ENCODE measurements around the gene BTNL9.
"Not testable (repeated sequence)": the region's sequence is repeated elsewhere in the genome, so short reads cannot be mapped to it uniquely, and the experiment has no call there.

The BTNL9 gene

DNA sequence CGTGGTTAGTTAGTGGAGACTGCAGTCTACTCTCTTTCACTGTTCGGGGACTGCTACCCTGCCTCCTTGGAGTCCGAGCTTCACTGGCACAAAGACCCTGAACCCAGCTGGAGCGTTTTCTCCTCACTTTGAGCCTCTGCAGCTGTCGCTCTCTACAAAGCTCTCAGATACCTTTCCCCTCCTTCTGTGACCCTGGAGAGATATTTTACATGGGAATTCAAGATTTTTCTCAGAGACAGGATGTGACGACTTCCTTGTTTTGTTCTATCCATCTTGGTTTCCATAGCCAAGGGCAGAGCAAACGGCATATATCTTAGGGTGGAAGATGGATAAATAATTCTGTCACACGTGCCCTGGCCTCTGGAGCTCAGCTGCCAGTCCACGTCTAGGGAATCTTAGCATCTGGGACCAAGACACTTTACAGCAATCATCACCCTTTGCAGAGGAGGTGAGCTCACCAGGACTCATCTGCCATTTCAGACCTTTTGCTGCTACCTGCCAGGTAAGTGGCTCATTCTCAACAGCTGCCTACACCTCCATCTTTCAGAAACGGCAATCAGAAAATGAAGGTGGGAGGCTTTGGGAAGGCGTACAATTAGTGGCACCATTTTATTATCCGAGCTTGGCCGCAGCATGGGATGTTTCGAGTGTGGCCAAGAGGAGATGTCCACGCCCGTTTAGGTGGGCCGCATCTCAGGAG lies at the start of gene BTNL9:
TSS of gene BTNL9 (plus strand) at position 336 of the 700 bp plus-strand sequence. CDS start 5,224 bp downstream, outside the sequence.
- no peak for DNase-seq

GRCh38 chr5:180990882-180991242 lies 49.2 kb upstream of the BTNL9 start:
- no peak for DNase-seq

DNA sequence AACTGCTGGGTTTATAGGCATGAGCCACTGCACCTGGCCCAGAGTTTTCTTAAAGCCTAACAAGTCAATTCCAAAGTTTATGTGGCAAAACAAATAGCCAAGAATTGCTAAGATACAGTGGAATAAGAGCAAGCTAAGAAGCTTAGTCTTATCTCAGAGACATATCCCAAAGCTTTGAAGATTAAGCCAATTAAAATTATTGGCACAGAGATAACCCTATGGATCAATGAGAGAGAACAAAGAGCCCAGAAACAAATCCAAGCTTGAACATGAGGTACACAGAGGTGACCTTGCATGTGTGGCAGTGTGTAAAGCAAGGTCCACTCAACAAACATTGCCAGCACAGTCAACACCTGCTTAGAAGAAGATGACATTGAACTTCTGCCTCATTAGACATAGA lies 38.1 kb upstream of the BTNL9 start:
- DNase-seq, result no peak

DNA sequence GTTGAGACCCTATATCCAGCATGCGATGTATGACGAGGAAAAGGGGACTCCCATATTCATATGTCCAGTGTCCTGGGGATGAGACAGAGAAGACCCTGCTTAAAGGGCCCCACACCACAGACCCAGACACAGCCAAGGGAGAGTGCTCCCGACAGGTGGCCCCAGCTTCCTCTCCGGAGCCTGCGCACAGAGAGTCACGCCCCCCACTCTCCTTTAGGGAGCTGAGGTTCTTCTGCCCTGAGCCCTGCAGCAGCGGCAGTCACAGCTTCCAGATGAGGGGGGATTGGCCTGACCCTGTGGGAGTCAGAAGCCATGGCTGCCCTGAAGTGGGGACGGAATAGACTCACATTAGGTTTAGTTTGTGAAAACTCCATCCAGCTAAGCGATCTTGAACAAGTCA lies 34.3 kb upstream of the BTNL9 start:
- DNase-seq, result no peak

DNA sequence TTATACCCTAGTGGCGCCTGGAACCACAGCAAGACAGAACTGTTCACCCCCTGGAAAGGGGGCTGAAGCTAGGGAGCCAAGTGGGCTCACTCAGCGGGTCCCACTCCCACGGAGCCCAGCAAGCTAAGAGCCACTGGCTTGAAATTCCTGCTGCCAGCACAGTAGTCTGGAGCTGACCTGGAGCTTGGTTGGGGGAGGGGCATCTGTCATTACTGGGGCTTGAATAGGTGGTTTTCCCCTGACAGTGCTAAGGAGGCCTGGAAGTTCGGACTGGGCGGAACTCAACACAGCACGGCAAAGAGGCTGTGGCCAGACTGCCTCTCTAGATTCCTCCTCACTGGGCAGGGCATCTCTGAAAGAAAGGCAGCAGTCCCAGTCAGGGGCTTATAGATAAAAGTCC lies 31.9 kb upstream of the BTNL9 start:
- no peak for DNase-seq

GRCh38 chr5:181010018-181010417 lies 30.0 kb upstream of the BTNL9 start:
- DNase-seq, result not testable (repeated sequence)

DNA sequence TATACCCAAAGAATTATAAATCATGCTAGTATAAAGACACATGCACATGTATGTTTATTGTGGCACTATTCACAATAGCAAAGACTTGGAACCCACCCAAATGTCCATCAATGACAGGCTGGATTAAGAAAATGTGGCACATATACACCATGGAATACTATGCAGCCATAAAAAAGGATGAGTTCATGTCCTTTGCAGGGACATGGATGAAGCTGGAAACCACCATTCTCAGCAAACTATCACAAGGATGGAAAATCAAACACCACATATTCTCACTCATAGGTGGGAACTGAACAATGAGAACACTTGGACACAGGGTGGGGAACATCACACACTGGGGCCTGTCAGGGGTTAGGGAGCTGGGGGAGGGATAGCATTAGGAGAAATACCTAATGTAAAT lies 25.4 kb upstream of the BTNL9 start:
- DNase-seq, result not testable (repeated sequence)

DNA sequence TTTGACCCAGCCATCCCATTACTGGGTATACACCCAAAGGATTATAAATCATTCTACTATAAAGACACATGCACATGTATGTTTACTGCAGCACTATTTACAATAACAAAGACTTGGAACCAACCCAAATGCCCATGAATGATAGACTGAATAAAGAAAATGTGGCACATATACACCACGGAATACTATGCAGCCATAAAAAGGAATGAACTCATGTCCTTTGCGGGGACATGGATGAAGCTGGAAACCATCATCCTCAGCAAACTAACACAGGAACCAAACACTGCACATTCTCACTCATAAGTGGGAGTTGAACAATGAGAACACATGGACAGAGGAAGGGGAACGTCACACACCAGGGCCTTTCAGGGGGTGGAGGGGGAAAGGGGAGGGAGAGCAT lies 22.6 kb upstream of the BTNL9 start:
- DNase-seq, result not testable (repeated sequence)

- DNase-seq, result no peak
Measured at GRCh38 chr5:181020688-181021087, 19.4 kb upstream of the BTNL9 start.

DNA sequence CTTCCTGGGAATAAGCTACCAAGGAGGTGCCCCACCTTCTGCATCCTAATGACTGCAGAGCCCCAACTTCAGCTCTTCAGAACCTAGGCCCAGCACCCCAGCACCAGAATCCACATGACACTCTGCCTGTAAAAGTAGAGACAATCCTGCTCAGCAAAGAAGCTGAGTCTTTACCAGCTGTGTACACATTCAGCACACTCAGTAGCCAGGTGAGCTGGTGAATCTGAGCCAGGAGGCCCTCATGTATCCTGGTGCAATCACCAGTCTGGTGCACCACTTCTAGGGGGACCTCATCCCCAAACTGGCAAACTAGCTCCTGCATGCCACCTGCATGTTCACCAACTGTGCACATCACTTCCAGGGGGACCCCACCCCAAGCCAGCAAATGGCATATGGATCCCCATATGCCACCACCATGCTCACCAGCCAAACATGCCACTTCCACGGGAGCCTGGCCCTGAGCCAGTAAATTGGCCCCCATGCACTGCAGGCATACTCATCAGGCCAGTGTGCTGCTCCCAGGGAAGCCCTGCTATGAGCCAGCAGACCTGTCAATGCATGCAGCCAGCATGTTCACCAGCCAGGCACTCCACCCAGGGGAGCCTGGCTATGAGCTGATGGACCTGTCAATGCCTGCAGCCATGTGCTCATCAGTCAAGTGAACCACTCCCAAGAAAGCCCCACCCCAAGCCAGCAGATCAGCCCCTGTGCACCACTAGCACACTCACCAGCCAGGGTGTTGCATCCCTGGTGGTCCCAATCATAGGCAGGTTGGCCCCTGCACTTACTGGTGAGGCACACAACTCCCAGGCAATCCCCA lies 15.6 kb upstream of the BTNL9 start:
- DNase-seq, result no peak

DNA sequence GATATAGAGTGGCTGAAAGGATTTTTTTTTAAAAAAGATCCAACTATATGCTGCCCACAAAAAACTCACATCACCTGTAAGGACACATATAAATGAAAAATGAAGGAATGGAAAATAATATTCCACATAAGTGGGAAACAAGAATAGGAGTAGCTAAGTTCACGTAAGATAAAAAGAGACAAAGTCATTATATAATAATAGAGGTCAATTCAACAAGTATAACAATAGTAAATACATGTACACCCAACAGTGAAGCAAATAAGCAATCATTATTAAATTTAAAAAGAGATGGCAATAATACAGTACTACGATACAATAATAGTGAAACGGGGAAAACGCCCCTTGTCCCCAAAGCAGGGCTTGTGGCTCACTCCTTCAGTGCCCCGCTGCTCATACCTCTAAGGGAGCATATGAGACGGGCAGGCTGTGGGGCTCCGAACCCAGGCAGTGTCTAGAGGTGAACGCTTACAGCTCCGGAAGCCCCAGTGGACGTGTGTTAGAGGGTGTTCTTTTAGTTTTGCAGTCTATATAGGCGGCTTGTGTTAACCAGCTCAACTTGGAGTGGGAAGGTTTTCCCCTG lies 12.5 kb upstream of the BTNL9 start:
- no peak for DNase-seq

GRCh38 chr5:181028032-181028819 lies 11.8 kb upstream of the BTNL9 start:
- no peak for DNase-seq

- DNase-seq, result no peak
Measured at GRCh38 chr5:181031716-181032115, 8.3 kb upstream of the BTNL9 start.

GRCh38 chr5:181035991-181036815 lies 3.9 kb upstream of the BTNL9 start:
- DNase-seq, result no peak

DNA sequence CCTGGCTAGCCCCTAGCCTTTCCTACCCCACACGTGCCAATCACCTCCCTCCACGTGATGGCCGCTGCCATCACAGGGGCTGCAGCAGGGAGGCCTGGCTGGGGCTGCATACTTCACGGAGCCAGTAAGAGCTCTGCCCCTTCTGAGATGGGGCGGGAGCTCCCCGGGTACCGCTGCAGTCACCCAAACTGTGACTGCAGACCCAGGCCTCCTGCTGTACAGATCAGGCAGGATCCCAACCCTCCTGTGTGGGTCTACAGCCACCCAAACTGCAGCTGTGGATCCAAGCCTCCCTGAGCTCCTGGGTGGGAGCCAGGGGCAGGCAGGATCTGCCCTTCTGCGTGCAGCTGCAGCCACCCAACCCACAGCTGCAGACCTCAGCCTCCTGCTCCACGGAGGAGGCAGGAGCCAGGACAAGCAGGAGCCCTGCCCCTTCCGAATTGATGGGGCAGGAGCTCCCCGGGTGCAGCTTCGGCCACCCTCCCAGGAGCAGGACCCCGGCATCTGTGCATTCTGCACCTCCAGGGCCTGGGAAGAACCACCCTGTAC lies 3.2 kb upstream of the BTNL9 start:
- DNase-seq, result no peak

- DNase-seq, result no peak
Measured at GRCh38 chr5:181037365-181037861, 2.7 kb upstream of the BTNL9 start.

DNA sequence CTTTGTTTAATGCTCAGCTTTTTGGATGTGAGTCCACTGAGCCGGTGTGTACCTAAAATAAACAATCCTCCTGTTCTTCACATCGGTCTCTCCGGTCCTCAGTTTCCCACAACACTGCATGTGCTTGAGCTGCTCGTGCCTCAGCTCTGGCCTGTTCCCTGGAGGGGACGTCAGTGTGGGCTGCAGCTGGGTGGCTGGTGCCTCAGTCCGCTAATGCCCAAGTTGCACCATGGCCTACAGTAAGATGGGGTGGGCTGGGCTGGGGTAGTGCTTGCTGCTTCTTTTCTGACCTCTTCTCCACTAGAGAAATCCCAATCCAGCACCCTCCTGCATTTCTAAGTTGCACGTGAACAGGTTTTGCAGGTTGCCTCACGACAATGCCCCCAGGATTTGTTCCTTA lies 595 bp upstream of the BTNL9 start:
- no peak for DNase-seq

DNA sequence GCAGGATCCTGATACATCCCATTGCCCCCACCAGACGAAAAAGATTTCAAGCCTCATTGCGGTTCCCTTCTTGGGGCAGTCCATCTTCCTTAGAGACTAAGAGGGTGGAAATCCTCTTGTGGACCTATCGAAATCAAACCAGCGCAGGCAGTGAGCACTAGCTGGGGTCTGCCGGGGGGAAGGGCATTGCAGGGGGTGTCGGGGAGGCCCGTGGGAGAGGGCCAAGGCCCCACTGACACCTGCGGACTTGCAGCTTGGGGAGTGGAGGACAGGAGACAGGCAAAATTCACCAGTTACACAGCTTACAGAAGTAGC lies 522 bp downstream of the BTNL9 start:
- no peak for DNase-seq

DNA sequence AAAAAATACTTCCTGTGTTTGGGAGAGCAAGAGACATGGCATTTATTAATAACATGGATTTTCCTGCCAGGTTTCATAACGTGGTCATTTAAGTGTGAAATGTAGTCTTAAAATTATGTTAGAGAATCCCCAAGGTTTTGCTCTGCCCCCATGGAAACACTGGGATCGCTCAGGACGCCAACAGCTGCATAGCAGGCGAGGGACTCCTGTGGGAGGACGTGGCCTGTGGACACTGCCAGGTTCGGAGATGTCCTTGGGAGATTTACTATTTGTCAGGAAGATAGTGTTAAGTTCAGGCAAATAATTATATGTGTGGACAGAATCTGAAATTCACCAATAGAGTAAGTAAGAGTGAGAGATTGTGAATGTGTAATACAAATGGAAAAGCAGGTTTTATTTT lies 977 bp downstream of the BTNL9 start:
- DNase-seq, result no peak

DNA sequence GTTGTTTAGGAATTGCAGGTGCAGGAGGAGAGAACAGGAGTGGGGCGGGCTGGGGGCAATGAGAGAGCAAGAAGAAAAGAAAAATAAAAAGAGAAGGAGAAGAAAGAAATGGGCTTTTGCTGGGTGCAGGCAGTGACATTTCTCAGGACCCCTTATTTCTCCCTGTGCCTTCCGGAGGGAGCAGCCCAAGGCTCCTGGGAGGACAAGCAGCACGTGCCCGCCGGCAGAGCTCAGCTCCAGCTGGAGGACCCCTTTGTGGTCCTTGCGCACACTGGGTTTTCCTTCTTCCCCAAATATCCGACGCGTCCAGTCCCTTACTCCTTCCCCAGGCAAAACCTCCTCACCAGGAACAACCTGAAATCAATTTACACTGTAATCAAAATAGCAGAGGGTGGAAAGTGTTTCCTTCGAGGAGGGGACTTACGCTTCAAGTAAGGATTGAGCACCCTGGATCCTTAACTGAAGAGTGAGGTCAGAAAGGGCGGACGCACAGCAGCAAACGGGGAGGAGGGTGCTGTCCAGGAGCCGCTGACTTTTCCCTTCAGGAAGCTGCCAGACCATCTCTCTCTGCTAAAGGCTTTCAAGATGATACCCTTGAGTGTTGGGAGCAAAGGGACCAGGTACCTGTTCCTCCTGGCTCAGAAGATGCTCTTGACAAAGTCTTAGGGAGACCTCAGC lies 2.1 kb downstream of the BTNL9 start:
- no peak for DNase-seq

DNA sequence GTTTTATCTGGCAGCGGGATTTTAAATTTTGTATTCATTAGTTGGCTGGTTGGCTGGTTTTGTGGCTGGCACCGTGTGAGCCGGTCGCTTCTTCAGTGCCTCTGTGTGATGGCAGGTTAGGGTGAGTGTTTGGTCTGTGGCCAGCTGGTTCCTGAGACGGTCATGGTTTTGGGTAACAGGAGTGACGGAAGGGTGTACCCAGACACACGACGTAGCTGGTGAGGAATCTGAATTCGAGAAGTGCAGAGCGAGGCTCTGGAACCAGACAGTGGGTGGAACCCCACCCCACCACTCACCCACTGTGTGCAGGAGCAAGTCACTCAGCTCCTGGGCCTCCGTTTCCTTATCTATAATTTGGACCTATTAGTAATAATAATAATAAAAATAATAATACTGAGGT lies 2.7 kb downstream of the BTNL9 start:
- DNase-seq, result no peak

All from hematopoietic multipotent progenitor cell treated with erythropoietin and hydrocortisone succinate and interleukin-3 and kit ligand, for 4 days (in vitro differentiated cells).